AG09309 (cell line): Measurements from ENCODE around the gene LYZL1.
A peak's percentile ranks its signal among the peaks of the same experiment; 100 is the strongest.
"Not testable (repeated sequence)": the region's sequence is repeated elsewhere in the genome, so short reads cannot be mapped to it uniquely, and the experiment has no call there.

Source experiments
- DNase-seq: peaks from one replicate; pipeline ENCODE4 v3.0.0-alpha.2; 2010; ENCODE audit warnings: low read depth
- H3K4me3 ChIP-seq: 2 replicates; pipeline ENCODE4 v1.5.1; 2011; ENCODE audit warnings: mild to moderate bottlenecking, low read depth, low read length, moderate library complexity; ENCODE audit not compliant: control insufficient read depth
- CTCF ChIP-seq: IDR thresholded peaks from 2 replicates; pipeline ENCODE4 v1.5.1; 2011; ENCODE audit warnings: mild to moderate bottlenecking, low read depth, low read length, inconsistent platforms; ENCODE audit not compliant: insufficient read depth, control insufficient read depth; ENCODE audit errors: missing control alignments

LYZL1 gene

GRCh38 chr10:29288906-29289305, at the start of gene LYZL1:
LYZL1 (plus strand) TSS chr10:29289070; CDS start chr10:29291868, 2,798 bp downstream.
- not testable (repeated sequence) for H3K4me3 ChIP-seq, DNase-seq

GRCh38 chr10:29239569-29240472, 49.0 kb upstream of the LYZL1 start:
- TF ChIP-seq CTCF, result peak; percentile 70
- DNase-seq, result no peak
- H3K4me3 ChIP-seq, result no peak overlapping the region

- DNase-seq, result no peak
- H3K4me3 ChIP-seq, result no peak overlapping the region
- no peak for TF ChIP-seq CTCF
These were observed 47.7 kb upstream of the LYZL1 start for GRCh38 chr10:29240986-29241660.

- no peak for TF ChIP-seq CTCF
- DNase-seq, result no peak
- H3K4me3 ChIP-seq, result no peak overlapping the region
These were observed 46.9 kb upstream of the LYZL1 start for GRCh38 chr10:29241925-29242324.

GRCh38 chr10:29243066-29243465, 45.8 kb upstream of the LYZL1 start:
- no peak for TF ChIP-seq CTCF
- no peak for DNase-seq

GRCh38 chr10:29243750-29244149, 45.1 kb upstream of the LYZL1 start:
- no peak overlapping the region for H3K4me3 ChIP-seq
- no peak for DNase-seq
- peak; percentile 43 for TF ChIP-seq CTCF

More at GRCh38 chr10:29243066-29243465, 45.8 kb upstream of the LYZL1 start:
- no peak overlapping the region for H3K4me3 ChIP-seq

GRCh38 chr10:29244978-29245377, 43.9 kb upstream of the LYZL1 start:
- no peak for DNase-seq
- no peak for TF ChIP-seq CTCF
- no peak overlapping the region for H3K4me3 ChIP-seq
